Measurements from ENCODE around the gene GNA12.

- TF ChIP-seq NFE2L2 (IDR thresholded peaks at IDR 0.05; ENCODE audit: low read depth, low read length), result no peak
- TF ChIP-seq BHLHE40 (IDR thresholded peaks at IDR 0.05; ENCODE audit: low read depth, low read length), result no peak
- no peak for TF ChIP-seq CTCF (conservative IDR thresholded peaks at IDR 0.05; ENCODE audit: low read depth, low read length)
Measured at GRCh38 chr7:2716488-2716887, 127.6 kb downstream of the GNA12 start.

Data from IMR-90 (cell line).